ENCODE results near the gene NPS.

The NPS gene

DNA sequence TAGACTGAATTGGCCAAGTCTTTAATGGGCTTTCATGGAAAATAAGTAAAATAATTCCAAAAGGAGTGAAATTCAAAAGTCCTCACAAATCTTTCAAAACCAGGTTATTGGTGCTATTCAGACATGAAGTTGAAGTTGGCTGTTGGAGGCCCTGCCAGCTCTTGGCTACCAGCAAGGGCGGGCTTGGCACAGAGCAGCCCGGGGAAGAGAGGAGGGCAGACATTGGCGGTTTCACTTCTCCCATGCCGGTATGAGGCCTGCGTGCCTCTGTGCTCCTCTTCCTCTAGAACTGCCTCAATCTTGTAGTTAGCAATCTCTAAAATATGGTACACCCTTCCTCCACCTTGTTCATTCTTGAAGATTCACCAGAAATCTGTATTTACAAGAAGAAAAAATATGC is 16.4 kb upstream of the NPS start:
- H3K36me3 ChIP-seq (ENCODE audit: insufficient read depth, low read length), result no peaks in the 10 kb centered on the region
- H4K20me1 ChIP-seq (ENCODE audit: insufficient read depth, low read length, poor library complexity, severe bottlenecking), result no peaks in the 10 kb centered on the region
- H3K9me3 ChIP-seq (ENCODE audit: insufficient read depth, low read depth, low read length), result no peaks in the 10 kb centered on the region; the same call in 1 of the 2 replicates
- TF ChIP-seq EZH2phosphoT487 (IDR thresholded peaks at IDR 0.05; ENCODE audit: borderline replicate concordance), result no peak
- TF ChIP-seq, protein P1, sequence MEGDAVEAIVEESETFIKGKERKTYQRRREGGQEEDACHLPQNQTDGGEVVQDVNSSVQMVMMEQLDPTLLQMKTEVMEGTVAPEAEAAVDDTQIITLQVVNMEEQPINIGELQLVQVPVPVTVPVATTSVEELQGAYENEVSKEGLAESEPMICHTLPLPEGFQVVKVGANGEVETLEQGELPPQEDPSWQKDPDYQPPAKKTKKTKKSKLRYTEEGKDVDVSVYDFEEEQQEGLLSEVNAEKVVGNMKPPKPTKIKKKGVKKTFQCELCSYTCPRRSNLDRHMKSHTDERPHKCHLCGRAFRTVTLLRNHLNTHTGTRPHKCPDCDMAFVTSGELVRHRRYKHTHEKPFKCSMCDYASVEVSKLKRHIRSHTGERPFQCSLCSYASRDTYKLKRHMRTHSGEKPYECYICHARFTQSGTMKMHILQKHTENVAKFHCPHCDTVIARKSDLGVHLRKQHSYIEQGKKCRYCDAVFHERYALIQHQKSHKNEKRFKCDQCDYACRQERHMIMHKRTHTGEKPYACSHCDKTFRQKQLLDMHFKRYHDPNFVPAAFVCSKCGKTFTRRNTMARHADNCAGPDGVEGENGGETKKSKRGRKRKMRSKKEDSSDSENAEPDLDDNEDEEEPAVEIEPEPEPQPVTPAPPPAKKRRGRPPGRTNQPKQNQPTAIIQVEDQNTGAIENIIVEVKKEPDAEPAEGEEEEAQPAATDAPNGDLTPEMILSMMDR (conservative IDR thresholded peaks at IDR 0.05; ENCODE audit: low read length), result no peak
- no peak overlapping the region for H3K4me3 ChIP-seq (ENCODE audit: low read length, poor library complexity, severe bottlenecking)
- no peak overlapping the region for H3K9ac ChIP-seq (ENCODE audit: low read depth, low read length, poor library complexity, severe bottlenecking)
- H3F3A ChIP-seq (ENCODE audit: low read depth), result no peaks in the 10 kb centered on the region
- H3K9me2 ChIP-seq (replicated peaks; ENCODE audit: low read depth, low read length), result no peaks in the 10 kb centered on the region
- no peaks in the 10 kb centered on the region for H3K27me3 ChIP-seq (ENCODE audit: insufficient read depth, low read length, poor library complexity, severe bottlenecking)
- no peaks in the 10 kb centered on the region for H3K4me1 ChIP-seq (ENCODE audit: insufficient read depth, low read length, poor library complexity, severe bottlenecking)
- no peaks in the 10 kb centered on the region for H3K79me2 ChIP-seq (ENCODE audit: insufficient read depth, low read length)
- no peak overlapping the region for H3K4me2 ChIP-seq (ENCODE audit: low read depth, low read length, poor library complexity, severe bottlenecking)
- H2AFZ ChIP-seq (ENCODE audit: low read length), result no peak overlapping the region

DNA sequence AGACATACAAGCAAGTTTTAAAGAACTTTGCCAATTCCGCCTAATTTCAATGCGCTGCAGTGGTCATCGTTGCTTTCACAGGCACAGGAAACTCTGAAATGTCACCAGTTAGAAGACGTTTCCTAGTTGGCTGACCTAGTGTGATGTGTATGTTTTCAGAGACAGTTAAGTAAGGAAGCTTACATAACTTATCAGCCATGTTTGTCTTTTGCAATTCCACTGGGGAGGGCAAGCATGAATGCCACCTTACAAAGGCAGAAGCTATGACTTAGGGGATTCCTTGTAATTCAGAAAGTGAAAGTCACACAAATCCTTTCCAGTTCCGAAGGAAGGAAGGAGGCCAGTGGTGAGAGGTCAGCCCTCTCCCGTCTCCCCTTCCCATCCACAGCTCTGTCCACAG is 15.0 kb upstream of the NPS start:
- H4K20me1 ChIP-seq (ENCODE audit: insufficient read depth, low read length, poor library complexity, severe bottlenecking), result no peaks in the 10 kb centered on the region
- H2AFZ ChIP-seq (ENCODE audit: low read length), result no peak overlapping the region
- no peaks in the 10 kb centered on the region for H3K27me3 ChIP-seq (ENCODE audit: insufficient read depth, low read length, poor library complexity, severe bottlenecking)
- H3K9me3 ChIP-seq (ENCODE audit: insufficient read depth, low read depth, low read length), result peaks cover 5% of the 10 kb centered on the region; the same call in 1 of the 2 replicates
- TF ChIP-seq, protein P1 (conservative IDR thresholded peaks at IDR 0.05; ENCODE audit: low read length), result no peak
- no peak for TF ChIP-seq EZH2phosphoT487 (IDR thresholded peaks at IDR 0.05; ENCODE audit: borderline replicate concordance)
- H3K9me2 ChIP-seq (replicated peaks; ENCODE audit: low read depth, low read length), result no peaks in the 10 kb centered on the region
- H3F3A ChIP-seq (ENCODE audit: low read depth), result no peaks in the 10 kb centered on the region
- no peaks in the 10 kb centered on the region for H3K79me2 ChIP-seq (ENCODE audit: insufficient read depth, low read length)
- no peak overlapping the region for H3K4me3 ChIP-seq (ENCODE audit: low read length, poor library complexity, severe bottlenecking)
- H3K9ac ChIP-seq (ENCODE audit: low read depth, low read length, poor library complexity, severe bottlenecking), result no peak overlapping the region
- no peak overlapping the region for H3K4me2 ChIP-seq (ENCODE audit: low read depth, low read length, poor library complexity, severe bottlenecking)
- H3K36me3 ChIP-seq (ENCODE audit: insufficient read depth, low read length), result no peaks in the 10 kb centered on the region
- no peaks in the 10 kb centered on the region for H3K4me1 ChIP-seq (ENCODE audit: insufficient read depth, low read length, poor library complexity, severe bottlenecking)

DNA sequence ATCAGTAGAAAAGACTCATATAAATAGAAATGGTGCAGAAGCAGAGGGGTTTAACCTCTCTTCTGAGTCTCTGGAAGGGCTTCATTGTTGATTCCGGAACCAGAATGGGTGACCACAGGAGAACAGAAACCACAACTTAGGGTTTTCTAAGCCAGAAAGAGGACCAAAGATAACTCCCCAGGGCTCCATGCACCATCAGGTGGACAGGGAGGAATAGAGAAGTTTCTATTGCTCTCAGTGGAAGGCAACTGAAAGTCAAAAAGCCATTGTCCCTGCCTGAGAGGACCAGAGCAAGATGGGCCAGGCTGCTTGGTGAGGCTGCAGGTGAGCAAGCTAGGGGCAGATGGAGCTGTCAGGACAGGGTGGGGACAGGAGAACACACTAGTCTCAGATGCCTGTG is 14.6 kb upstream of the NPS start:
- no peaks in the 10 kb centered on the region for H3F3A ChIP-seq (ENCODE audit: low read depth)

DNA sequence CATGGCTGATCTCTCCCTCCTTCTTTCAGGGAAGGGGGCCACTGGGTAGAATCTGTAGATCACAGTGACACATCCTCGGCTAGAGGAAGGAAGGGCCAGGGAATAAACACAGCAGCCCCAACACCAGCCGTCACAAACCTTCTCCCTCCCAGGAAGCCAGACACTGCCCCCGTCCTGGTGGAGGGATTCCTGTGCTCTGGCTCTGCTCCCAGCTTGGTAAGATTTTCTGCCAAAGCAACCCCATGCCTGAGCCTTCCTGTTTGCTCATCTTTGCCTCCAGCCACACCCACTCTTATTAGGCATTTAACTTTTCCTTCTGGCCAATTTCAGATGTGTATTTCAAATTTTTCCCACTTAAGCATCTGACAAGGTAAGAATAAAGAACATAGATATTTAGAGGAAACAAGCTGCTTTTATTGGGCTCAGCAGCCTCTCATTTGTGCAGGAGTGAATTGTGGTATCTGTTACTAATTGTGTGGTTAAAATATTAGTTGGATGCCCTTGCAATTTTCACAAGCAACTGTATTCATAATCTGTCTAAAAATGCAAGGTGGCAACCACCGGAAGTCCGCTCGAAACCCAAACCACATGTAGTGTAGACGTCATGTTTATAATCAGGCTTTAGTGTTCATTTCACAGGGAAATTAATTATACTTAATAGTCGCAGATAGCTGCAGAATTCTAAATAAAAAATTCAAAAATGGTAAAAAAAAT is 13.2 kb upstream of the NPS start:
- no peaks in the 10 kb centered on the region for H3F3A ChIP-seq (ENCODE audit: low read depth)
- no peaks in the 10 kb centered on the region for H4K20me1 ChIP-seq (ENCODE audit: insufficient read depth, low read length, poor library complexity, severe bottlenecking)
- no peaks in the 10 kb centered on the region for H3K79me2 ChIP-seq (ENCODE audit: insufficient read depth, low read length)
- H3K4me2 ChIP-seq (ENCODE audit: low read depth, low read length, poor library complexity, severe bottlenecking), result no peak overlapping the region
- no peaks in the 10 kb centered on the region for H3K27me3 ChIP-seq (ENCODE audit: insufficient read depth, low read length, poor library complexity, severe bottlenecking)
- no peaks in the 10 kb centered on the region for H3K9me2 ChIP-seq (replicated peaks; ENCODE audit: low read depth, low read length)
- no peaks in the 10 kb centered on the region for H3K36me3 ChIP-seq (ENCODE audit: insufficient read depth, low read length)
- H3K9me3 ChIP-seq (ENCODE audit: insufficient read depth, low read depth, low read length), result peaks cover 5% of the 10 kb centered on the region; the same call in 1 of the 2 replicates
- H3K4me3 ChIP-seq (ENCODE audit: low read length, poor library complexity, severe bottlenecking), result no peak overlapping the region
- TF ChIP-seq, protein P1 (conservative IDR thresholded peaks at IDR 0.05; ENCODE audit: low read length), result no peak
- TF ChIP-seq EZH2phosphoT487 (IDR thresholded peaks at IDR 0.05; ENCODE audit: borderline replicate concordance), result no peak
- H2AFZ ChIP-seq (ENCODE audit: low read length), result no peak overlapping the region
- no peak overlapping the region for H3K9ac ChIP-seq (ENCODE audit: low read depth, low read length, poor library complexity, severe bottlenecking)
- no peaks in the 10 kb centered on the region for H3K4me1 ChIP-seq (ENCODE audit: insufficient read depth, low read length, poor library complexity, severe bottlenecking)

More for the DNA sequence above, 14.6 kb upstream of the NPS start:
- H3K9me3 ChIP-seq (ENCODE audit: insufficient read depth, low read depth, low read length), result peaks cover 5% of the 10 kb centered on the region; the same call in 1 of the 2 replicates
- TF ChIP-seq EZH2phosphoT487 (IDR thresholded peaks at IDR 0.05; ENCODE audit: borderline replicate concordance), result no peak
- no peaks in the 10 kb centered on the region for H3K4me1 ChIP-seq (ENCODE audit: insufficient read depth, low read length, poor library complexity, severe bottlenecking)
- H2AFZ ChIP-seq (ENCODE audit: low read length), result no peak overlapping the region
- H3K4me2 ChIP-seq (ENCODE audit: low read depth, low read length, poor library complexity, severe bottlenecking), result no peak overlapping the region
- no peaks in the 10 kb centered on the region for H3K36me3 ChIP-seq (ENCODE audit: insufficient read depth, low read length)
- H3K4me3 ChIP-seq (ENCODE audit: low read length, poor library complexity, severe bottlenecking), result no peak overlapping the region
- no peaks in the 10 kb centered on the region for H4K20me1 ChIP-seq (ENCODE audit: insufficient read depth, low read length, poor library complexity, severe bottlenecking)
- no peaks in the 10 kb centered on the region for H3K9me2 ChIP-seq (replicated peaks; ENCODE audit: low read depth, low read length)
- H3K9ac ChIP-seq (ENCODE audit: low read depth, low read length, poor library complexity, severe bottlenecking), result no peak overlapping the region
- no peaks in the 10 kb centered on the region for H3K27me3 ChIP-seq (ENCODE audit: insufficient read depth, low read length, poor library complexity, severe bottlenecking)
- no peaks in the 10 kb centered on the region for H3K79me2 ChIP-seq (ENCODE audit: insufficient read depth, low read length)

All from Loucy (cell line).